Amygdala (tissue), 56 donors: ENCODE measurements around the gene GLIS1.

Experiments
- DNase-seq, 56 donors: peaks; one replicate each; lab custom pipeline; 2025; lab: John Stamatoyannopoulos, UW

GLIS1 gene

DNA sequence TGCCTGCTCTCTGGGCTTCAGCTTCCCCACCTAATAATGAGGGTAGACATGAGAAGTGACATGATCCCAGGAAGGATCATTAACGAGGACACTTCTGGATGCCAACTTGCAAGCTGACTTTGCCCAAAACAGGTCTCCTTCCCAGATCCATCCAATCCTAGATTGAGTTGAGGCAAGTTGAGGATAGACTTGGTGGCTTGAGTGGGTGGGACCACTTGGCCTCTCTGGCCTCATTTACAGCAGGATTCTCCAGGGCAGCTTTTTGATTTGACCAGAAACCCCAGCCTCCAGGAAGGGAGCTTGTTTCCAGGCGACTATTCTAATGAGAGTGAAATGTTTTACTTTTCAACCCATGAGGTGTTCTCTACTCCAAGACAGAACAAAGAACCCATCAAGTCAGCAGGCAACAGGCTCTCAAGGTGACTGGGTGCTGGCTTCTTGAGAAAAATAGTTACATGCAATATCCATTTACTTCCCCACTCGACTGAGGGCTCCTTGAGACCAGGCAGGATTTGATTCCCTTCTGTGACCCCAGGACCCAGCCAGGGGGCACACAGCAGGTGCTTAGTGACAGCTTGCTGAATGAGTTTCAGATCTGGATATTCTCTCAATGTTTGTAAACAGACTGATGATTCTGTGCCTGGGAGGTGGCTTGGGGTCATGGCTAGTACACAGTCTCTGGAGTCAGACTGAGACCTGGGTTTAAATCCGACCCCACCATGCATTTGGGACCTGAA lies 151.5 kb downstream of the GLIS1 start:
- no peak for DNase-seq

DNA sequence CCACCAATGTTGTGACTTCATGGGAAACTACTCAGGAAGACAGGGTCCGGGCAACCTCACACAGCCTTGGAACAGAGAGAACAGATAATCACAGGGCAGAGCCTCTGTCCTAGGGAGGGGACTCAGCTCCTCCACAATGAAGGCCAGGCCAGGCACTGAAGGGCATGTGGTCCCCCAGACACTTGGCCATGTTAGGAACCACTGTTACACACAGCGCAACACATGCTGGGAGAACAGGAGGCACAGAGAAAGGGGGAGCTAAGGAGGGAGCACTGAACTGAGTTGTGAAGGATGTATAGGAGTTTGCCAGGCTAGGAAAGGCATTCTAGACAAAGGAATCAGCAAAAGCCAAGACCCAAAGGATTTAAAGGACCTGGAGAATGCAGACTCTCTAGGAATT lies 152.2 kb downstream of the GLIS1 start:
- no peak for DNase-seq

DNA sequence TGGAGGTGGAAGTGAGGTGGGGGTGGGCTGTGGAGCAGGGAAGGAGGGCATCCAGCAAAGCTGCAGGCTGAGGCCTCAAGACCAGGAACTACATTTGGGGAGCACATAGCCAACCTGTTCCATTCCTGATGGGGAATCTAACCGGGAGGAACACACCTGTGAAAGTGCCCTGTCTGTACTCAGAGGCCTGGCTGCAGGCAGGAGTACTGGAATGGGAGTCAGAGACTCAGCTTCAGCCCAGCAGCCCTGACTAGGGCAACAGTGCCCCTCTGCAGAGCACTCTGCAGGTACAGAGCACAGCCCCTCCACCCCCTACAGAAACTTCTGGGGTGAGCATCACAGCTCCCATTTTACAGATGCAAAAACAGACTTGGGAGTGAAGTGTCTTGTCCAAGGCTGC lies 153.4 kb downstream of the GLIS1 start:
- no peak for DNase-seq

DNA sequence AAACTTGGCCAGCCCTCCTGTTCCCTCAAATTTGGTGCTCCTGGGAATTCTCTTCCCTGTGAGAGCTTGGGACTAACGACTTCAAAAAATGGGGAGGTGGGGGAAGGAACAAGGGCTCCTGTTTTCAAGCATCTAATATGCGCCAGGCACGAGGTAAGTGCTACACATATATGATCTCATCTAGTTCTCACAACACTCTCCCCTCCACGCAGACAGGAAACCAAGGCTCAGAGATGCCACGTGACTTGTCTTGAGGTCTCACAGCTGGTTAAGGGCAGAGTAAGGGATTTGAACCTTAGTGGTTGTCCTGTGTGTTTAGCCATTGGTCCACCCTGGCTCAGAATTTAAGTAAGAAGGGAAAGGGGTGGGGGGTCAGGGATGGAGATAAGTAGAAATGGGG lies 153.8 kb downstream of the GLIS1 start:
- no peak for DNase-seq

DNA sequence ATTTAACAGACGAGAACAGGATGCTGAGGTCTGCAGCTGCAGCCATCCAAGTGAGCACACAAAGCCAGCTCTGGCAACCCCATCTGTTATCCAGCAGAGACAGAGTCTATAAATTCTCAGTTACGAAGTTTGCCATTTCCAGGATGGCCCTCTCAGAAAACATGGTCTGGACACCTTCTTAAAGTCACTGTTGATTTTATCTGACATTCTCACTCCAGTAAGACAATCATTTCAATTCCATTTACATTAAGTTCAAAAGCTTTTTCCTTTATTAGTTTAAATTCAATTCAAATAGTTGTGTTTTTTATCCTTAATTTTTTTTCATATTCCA lies 154.2 kb downstream of the GLIS1 start:
- no peak for DNase-seq

DNA sequence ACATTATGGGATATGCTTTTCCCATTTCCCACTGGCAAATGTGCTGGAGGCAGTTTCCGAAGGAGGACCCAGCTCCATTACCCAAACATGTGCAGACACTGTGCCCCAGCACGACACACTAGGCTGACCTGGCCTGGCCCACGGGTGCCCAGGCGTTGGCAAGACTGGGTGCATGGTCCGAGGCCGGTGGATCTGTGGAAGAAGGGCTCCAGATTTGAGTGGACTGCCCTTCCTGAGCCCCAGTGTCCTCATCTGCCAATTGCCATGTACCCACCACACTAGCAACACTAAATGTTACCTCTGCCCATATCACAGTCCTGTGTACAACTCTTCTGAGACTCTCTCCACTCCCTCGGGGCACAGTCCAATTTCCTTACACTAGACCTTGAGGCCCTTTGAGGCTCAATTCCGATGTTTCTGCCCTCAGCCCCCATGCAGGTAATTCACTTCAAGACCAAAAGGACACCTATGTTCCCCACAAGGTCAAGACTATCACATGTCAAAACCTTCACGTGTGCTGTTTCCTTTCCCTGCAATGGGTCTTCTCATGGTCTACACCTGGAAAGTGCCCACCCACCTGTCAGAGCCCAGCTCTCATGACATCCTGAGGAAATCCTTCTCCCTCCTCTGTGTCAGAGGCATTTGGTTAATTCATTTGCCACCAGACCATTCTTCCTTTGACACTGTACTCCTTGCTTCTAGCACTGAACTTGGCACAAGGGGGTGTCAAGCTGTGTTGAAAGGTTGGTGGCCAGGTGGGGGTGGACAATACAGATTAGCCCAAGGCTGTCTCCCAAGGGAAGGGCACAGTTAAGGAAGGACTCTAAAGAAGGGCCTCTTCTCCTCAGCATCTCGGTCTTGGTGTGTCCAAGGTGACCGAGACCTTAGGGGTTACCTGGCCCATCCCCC lies 154.8 kb downstream of the GLIS1 start:
- no peak for DNase-seq

DNA sequence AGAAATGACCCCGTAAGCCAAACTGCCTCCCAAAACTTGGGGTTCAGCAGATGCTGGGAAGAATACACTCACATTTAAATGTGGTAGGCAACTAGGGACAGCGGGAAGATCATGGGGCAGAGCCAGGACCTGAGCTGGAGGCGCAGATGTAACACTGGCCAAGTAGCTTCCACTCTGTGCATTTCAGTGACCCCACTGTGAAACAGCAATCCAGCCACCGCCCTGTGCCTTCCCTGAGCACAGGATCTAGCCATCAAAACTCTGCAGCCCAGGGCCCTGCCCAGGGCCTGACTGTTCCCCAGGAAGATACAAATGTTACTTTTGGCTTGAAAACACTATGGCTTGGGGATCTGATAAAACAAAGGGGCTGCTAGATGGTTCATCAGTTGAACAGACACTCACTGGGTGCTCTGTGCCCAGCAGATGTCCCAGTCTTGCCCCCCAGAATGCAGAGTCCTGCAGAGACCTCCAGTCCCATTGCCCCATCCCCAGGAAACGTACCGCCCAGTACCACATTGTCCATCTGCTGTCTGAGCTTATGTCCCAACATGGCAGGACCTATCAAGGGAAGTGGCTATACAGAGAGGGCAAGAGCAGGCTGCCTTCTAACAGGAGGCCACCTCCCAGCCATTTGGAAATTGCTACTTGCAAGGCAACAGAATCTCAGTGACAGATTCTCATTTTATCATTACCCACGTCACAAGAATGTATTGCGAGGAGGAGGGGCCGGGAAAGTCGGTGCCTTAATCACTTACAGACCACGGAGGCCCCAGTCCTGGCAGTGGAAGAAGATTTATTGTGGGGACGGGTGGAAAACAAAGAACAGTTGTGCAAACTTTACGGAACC lies 155.7 kb downstream of the GLIS1 start:
- DNase-seq, result no peak

DNA sequence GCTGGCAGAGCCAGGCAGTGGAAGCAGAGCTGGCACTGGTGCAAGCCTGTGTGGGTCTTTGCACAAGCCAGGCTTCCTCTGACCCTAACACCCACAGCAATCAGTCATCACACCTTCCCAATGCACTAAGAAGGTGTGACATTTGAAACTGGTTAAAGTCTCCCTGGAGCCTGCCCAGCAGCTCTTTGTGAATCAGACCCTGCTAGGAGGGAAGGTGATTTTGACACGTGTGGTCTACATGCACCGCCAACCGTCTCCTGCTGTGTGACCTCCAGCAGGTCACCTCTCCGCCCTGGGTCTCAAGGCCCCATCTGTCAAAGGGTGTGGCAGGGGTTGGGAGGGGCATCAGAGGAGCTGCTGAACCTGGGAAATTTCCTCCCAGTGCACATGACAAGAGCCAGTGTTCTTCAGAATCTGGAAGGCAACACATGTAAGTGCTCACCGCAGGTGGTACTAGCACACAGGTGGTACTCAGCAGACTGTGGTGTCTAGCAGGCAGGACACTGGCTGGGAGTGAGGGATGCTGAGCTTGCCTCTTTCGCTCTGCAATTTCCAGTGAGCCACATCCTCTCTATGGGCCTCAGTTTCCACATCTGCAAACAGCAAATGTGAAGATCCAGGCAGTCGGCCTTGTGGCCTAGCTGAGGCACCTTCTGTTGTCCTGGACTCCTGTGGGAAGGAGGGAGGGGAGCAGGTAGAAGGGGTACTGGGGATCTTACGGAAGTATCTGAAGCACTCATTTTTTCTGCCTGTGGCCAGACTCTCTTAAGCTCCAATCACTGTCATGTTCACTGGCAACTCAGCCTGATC lies 156.5 kb downstream of the GLIS1 start:
- DNase-seq, result no peak

DNA sequence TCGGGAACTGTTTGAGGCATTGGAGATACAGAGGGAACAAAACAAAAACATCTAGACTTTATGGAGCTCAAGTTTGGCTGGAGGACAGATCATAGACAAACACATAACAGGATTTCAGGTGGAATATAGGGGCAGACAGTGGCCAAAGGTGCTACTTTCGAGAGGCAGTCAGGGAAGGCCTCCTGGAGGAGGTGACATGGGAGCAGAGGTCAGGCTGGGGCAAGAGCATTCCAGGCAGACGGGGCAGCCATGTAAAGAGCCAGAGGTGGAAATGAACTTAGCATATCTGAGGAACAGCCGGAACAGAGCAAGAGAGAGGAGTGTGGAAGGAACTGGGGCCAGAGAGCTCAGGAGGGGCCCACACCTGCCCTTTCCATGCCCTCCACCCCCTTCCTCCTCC lies 157.5 kb downstream of the GLIS1 start:
- DNase-seq, result no peak

DNA sequence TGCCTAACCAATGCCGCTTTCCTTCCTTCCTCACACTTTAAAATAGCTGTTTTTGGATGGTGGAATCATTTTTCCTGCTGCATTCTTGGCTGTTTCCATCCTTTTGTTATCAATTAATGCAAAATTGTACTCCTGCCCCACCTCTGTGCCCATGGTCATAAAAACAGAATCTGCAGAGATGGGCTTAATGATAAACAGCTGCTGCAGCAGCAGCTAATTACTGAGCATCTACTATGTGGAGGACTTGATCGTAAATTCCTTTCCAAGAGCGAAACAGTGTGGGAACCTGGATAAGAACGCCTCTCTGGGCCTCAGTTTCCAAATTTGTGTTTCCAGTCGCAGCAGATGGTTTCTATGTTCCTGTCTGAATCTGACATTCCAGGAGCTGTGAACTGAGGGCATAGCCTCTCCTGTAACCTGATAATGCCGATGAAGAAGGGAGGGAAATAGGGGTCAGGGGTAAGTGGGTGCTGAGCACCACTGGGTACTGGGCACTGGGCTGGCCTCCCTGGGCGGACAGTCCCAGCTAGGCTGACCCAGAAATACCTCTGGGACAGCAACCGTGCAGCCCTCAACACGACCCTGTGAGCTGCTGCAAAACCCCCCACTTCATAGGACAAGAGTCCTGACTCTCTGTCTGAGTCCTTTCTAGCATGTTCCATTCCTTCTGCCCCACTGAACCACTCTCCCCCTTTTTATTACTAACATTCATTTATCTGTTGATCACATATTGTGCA lies 158.1 kb downstream of the GLIS1 start:
- DNase-seq, result no peak

DNA sequence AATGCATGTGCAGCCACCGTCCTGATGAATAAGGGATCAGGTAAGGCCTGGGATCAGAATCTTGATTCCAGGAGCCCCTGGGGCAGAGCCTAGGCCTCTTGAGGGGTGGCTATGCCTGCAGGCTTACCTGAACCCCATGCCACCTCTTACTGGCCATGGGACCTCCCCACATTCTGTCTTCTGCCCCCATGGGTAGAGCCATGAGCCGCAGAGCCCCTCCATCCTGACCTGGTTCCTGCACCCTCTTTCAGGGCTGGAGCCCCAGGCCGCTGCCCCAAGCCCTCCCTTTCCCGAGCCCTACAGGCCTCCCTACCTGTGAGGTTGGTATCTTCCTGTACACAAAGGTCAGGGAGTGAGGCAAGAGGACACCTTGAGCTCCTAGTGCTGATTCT lies 159.0 kb downstream of the GLIS1 start:
- no peak for DNase-seq

DNA sequence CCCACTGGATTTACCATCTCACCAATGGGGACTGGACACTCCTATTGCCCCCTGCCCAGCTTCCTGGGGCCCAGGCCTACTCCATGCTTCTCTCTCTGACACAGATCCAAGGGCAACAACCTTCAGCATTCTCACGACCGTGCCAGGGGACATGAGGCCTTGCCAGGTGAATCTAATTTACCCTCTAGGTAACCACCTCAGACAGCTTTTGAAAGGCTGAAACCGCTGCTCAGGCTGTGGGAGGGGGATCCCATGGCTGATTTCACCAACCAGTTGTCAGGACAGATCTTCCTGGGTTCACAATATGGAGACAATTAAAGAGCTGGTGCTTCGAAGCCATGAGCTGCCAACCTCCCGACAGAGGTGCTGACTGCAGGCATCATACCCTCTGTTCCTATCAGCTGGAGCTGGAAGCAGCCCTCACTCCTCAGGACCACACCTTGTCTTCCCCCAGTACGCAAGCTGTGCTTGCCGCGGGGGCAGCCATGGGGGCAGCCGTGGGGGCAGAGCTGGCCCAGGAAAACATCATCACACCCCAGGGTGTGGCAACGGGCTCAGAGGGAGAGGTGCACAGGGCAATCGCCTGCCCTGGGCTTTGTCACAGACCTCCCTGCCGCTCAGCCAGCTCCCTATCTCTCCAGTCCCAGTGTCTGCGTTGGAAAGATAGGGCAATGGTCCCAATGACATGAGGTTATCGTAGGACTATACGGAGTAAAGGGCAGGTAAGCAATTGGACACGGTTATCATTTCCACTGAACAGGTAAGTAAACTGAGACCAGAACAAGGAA lies 159.5 kb downstream of the GLIS1 start:
- DNase-seq, result no peak

DNA sequence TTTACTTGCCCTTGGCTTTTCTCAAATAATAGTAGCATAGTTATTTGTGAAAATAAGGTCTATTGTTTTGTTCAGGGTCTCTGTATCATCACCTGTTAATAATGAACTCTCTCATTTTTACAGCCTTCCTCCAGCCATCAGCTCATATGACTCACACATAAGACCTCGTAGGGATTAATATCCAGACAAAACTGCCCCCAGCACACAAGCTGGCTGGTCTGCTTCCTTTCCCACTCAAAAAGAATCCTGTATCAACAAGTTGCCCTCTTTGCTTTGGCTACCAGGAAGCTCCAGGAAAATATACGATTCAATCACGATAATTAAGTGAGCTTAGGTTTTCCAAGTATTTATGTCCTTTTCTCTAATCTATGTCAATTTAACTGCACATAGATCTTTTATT lies 160.6 kb downstream of the GLIS1 start:
- DNase-seq, result no peak

DNA sequence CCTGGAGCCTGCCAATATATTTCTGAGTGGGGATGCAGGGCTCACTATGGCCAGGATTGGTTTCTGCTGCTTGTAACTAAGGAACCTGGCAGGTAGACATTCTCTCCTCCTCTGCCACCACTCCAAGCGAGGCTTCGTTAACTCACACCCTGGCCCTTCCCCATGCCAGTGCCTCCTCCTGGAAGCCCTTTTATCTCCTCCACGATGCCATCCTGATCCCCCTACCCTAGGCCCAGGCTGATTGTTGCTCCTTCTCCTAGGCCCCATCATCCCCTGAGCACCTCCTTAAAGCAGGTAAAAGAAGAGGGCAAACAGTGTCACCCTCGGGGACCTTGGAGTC lies 161.2 kb downstream of the GLIS1 start:
- no peak for DNase-seq

DNA sequence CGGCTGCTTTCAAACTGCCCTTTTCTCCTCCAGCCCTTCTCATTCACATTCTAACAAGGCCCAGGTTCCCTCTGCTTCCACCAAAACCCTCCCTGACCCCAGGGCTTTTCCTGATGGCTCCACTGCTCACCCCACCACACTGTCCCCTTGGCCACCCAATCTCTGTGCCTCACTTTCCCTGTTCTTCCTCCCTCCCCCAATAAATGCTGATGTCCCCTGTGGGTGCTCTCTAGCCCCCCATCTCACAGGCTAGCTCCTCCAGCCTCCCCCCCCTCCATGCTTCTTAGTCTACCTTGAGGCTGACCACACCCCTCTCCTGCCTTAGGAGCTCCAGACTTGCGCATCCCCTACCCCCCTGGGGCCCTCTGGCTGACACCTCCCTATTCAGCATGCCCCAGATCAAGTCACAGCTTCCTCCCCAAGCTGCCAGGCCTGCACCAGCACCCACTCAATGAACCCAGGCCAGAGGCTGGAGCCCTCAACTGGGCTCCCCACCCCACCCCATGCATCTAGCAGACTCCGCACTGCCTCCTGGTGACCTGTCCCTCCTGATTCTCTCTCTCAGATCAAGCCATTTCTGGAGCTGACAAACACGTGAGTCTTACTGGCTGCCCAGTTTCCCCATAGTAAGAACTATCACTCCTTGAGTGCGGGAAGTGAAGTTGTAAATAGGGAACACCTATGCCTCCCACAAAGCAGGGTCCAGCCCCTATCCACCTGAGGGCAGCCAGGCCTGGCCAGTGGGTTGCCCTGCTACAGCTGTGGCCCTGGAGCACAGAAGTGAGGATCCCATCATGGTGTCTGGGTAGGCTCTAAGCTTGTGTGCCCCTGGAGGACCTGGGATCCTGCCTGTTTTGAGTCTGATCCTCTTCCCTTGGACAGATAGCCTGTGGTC lies 161.9 kb downstream of the GLIS1 start:
- no peak for DNase-seq

DNA sequence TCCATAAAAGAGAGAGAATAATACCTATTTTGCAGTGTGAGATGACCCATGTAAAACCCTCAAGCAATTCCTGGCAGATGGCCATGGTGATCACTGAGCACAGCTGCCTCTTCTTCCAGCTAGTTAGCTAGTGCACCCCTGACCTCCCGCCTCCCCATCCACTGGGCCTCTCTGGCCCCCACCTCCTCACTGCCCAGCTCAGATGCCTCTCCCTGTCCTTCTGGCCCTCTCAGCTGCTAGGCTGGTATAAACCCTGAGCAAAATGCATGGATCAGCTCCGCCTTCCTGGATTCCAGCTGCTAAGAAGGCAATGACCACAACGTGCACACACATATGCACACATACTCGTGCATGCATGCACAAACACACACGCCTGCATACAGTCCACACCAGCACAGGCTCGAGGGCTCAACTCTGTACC lies 162.6 kb downstream of the GLIS1 start:
- DNase-seq, result peak in 1 of 56 donors; percentile 7

DNA sequence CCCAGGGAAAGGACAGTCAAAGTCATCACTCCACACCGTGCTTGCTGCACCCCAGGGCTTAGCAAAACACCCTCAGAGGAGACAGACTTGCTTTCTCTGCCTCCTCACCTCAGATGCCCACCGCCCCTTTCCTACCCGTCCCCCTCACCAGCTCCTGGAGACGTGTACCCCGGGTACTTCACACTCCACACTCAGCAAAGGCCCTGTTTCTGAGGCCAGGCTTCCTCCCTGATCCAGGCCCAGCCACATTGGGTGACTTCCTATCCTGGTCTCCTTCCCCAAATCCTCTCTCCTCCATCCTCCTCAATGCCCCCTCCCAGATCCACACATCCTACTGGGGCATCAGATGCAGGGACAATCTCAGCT lies 163.0 kb downstream of the GLIS1 start:
- DNase-seq, result no peak
